ENCODE measurements around the gene ZNF860.

Gene ZNF860

DNA sequence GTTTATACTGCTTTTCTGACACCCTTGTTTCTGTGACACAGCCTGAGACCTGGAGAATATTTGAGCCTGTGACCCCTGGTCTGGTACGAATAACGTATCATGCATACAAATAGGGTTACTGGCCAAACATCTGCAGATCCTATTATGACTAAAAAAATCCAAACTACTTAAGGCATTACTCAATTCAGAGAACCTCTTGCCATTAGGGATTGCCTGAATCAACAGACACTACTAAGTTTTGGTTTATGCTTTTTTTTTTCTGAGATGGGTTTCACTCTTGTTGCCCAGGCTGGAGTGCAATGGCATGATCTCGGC lies 35.9 kb upstream of the ZNF860 start:
- H3K9me3 ChIP-seq (replicated peaks in 1 of 11): peaks cover 0 to 7% (median 4%) of the 10 kb centered on the region in 11 experiments; a peak in 5 of 22 replicates
- H3K4me1 ChIP-seq: peaks cover 0 to 21% (median 9%) of the 10 kb centered on the region in 10 experiments; a peak in 13 of 20 replicates
- no peak for TF ChIP-seq Cebpa-rat (IDR thresholded peaks at IDR 0.05)
- no peak overlapping the region for H3K27ac ChIP-seq
- no peaks in the 10 kb centered on the region for H4K20me1 ChIP-seq
- H3K4me3 ChIP-seq: no peak overlapping the region
- H3K27me3 ChIP-seq: no peaks in the 10 kb centered on the region
- H3K9ac ChIP-seq: no peak overlapping the region
- H3K4me2 ChIP-seq: no peak overlapping the region
- no peaks in the 10 kb centered on the region for H3K36me3 ChIP-seq

DNA sequence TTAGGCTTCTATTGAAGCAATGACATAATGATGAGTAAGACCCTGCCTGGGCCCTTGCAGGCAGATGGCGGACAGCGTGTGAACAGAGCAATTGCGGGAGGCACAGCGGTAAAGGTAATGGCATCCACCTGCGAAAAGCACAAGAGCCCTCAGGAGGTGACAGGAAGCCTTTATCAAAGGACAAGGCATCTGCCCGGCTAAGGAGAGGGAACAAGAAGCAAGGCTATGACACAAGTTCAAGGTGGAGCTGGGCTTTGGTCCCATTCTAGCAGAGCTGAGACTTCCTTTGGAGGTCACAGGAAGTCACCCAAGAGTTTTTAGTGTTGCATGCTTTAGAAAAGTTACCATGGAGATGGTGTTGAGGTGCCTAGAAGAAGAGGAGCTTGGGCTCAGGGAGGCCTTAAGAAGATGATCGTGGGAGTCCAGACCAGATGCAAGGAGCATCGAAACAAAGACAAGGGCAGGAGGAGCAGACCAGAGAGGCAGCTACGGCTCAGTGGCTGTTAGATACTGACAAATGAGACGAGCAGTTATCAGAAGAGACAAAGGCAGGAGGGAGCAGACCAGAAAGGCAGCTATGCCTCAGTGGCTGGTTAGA lies 35.0 kb upstream of the ZNF860 start:
- no peaks in the 10 kb centered on the region for H4K20me1 ChIP-seq
- no peak overlapping the region for H3K9ac ChIP-seq
- H3K36me3 ChIP-seq: no peaks in the 10 kb centered on the region
- no peak for TF ChIP-seq Cebpa-rat (IDR thresholded peaks at IDR 0.05)
- no peaks in the 10 kb centered on the region for H3K27me3 ChIP-seq
- no peak overlapping the region for H3K27ac ChIP-seq
- peaks cover 0 to 21% (median 9%) of the 10 kb centered on the region in 10 experiments; a peak in 13 of 20 replicates for H3K4me1 ChIP-seq
- peaks cover 0 to 7% (median 4%) of the 10 kb centered on the region in 11 experiments; a peak in 5 of 22 replicates for H3K9me3 ChIP-seq (replicated peaks in 1 of 11)
- H3K4me2 ChIP-seq: peak overlapping the region in 3 of 11 experiments; percentile 33 to 57 (median 33); a peak in 4 of 22 replicates
- no peak overlapping the region for H3K4me3 ChIP-seq

DNA sequence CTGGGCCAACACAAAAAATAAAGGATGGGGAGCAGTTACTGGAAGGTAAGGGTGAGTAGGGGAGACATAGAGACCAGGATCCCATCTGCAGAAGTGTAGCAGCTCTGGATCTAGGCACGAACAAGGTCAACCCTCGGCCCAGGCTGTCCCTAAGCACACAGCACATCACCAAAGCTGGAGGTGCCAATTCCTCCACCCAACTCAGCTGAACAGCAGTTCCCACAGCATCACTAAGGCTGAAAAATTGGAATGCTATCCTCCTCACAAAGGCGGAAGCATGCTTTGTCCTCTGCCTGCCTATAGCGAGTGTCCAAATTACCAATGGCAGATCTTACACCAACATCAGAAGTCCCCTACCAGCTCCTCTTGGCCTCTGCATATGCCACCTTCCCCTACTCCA lies 34.4 kb upstream of the ZNF860 start:
- Histone ChIP-seq H3K4me3 (no peak overlapping the region), H3K27me3 (no peaks in the 10 kb centered on the region), H3K9ac (no peak overlapping the region), H3K9me3 (replicated peaks in 1 of 11) (peaks cover 0 to 7% (median 4%) of the 10 kb centered on the region in 11 experiments; a peak in 5 of 22 replicates), H3K4me1 (peaks cover 0 to 24% (median 12%) of the 10 kb centered on the region in 10 experiments; a peak in 17 of 20 replicates), H3K36me3 (no peaks in the 10 kb centered on the region), H3K4me2 (peak overlapping the region; percentile 30 to 57 (median 34); a peak in 20 of 22 replicates), H4K20me1 (no peaks in the 10 kb centered on the region), H3K27ac (no peak overlapping the region)
- no peak for TF ChIP-seq Cebpa-rat (IDR thresholded peaks at IDR 0.05)

DNA sequence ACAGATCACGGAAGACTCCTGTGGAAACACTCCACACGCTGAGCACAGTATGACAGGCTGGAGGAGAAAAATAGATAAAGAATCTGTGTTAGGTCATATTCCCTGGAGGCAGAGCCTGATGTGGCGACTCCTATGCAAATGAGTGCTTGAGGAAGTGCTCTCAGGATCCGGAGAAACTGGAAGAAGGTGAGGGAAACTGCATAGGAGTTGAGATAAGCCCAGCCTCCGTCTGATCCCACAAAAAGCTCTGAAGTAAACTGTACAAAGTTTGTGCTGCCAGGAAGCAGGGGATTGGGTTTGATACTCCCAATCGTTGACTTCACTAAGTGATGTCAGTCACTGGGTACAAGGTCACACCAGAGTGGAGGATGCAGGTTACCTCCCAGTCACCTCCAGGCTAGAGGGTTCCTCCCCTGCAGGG lies 33.9 kb upstream of the ZNF860 start:
- peaks cover 0 to 27% (median 16%) of the 10 kb centered on the region in 10 experiments; a peak in 17 of 20 replicates for H3K4me1 ChIP-seq

DNA sequence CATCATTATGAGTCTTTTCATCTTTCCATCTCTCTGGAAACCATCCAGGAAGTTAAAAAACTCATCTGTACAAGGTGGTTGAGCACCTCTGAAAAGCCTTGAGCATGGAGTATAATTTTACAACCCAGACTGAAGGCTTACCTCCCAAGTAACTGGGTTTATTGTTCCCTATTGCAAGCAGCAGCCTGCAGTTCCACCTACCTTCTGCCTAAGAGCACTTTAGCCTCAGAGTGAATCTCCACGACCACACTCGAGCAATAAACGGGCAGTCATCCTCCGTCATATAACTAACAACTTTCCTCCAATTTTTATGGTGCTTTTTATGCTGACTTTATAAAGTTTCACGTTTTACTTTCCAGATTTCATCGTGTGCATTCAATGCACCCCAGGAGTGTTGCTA lies 33.3 kb upstream of the ZNF860 start:
- Histone ChIP-seq H3K4me1 (peaks cover 0 to 27% (median 16%) of the 10 kb centered on the region in 10 experiments; a peak in 17 of 20 replicates), H3K4me2 (no peak overlapping the region), H3K27me3 (no peaks in the 10 kb centered on the region), H3K36me3 (no peaks in the 10 kb centered on the region), H3K9ac (no peak overlapping the region), H4K20me1 (no peaks in the 10 kb centered on the region), H3K4me3 (no peak overlapping the region), H3K27ac (no peak overlapping the region), H3K9me3 (replicated peaks in 1 of 11) (peaks cover 0 to 5% (median 0%) of the 10 kb centered on the region in 11 experiments; a peak in 2 of 22 replicates)
- TF ChIP-seq Cebpa-rat (IDR thresholded peaks at IDR 0.05): no peak

More for the DNA sequence above, 33.9 kb upstream of the ZNF860 start:
- Histone ChIP-seq H3K27me3 (no peaks in the 10 kb centered on the region), H3K4me3 (no peak overlapping the region), H4K20me1 (no peaks in the 10 kb centered on the region), H3K9me3 (replicated peaks in 1 of 11) (peaks cover 0 to 7% (median 4%) of the 10 kb centered on the region in 11 experiments; a peak in 5 of 22 replicates), H3K4me2 (peak overlapping the region; percentile 30 to 57 (median 34); a peak in 20 of 22 replicates), H3K9ac (no peak overlapping the region), H3K27ac (no peak overlapping the region), H3K36me3 (no peaks in the 10 kb centered on the region)
- no peak for TF ChIP-seq Cebpa-rat (IDR thresholded peaks at IDR 0.05)

DNA sequence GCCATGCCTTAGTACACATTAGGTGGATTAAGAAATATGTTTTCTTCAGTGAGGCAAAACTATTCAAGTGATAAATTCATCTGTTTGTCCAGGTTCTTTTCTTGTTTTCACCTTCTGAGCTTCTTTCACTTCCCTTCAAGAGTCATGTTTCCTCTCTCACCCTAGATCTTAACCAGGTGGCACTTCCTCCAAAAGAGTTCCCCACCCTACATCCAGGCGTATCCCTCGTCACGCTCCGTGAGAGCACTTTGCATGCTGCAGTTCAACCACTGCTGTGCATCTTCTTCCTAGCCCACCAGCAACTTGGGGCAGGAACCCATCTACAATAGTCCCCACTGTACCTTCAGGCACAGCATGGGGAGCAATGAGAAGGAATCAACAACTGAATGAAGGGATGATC lies 29.3 kb upstream of the ZNF860 start:
- no peak for TF ChIP-seq Cebpa-rat (IDR thresholded peaks at IDR 0.05)
- Histone ChIP-seq H3K9ac (no peak overlapping the region), H3K27ac (no peak overlapping the region), H4K20me1 (no peaks in the 10 kb centered on the region), H3K4me2 (peak overlapping the region in 9 of 11 experiments; percentile 1 to 59 (median 41); a peak in 17 of 22 replicates), H3K9me3 (replicated peaks in 1 of 11) (peaks cover 17 to 30% (median 21%) of the 10 kb centered on the region in 11 experiments), H3K4me1 (peaks cover 0 to 16% (median 13%) of the 10 kb centered on the region in 10 experiments; a peak in 17 of 20 replicates), H3K27me3 (no peaks in the 10 kb centered on the region), H3K36me3 (peaks cover 0 to 7% (median 0%) of the 10 kb centered on the region in 11 experiments; a peak in 1 of 22 replicates), H3K4me3 (no peak overlapping the region)

DNA sequence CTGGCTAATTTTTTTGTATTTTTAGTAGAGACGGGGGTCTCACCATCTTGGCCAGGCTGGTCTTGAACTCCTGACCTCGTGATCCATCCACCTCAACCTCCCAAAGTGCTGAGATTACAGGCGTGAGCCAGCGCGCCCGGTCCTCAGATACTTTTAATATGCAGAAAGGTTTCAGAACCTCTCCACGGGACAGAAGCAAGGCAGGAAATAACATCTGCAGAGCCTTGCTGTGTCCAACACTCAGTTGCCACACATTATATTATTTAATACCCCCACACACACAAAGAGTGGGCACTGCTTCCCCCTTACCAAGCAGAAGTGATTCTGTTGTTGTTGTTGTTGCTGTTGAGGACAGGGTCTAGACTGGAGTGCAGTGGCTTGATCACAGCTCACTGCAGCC lies 28.5 kb upstream of the ZNF860 start:
- Histone ChIP-seq H3K36me3 (peaks cover 0 to 7% (median 0%) of the 10 kb centered on the region in 11 experiments; a peak in 1 of 22 replicates), H3K4me3 (no peak overlapping the region), H3K4me1 (peaks cover 0 to 8% (median 6%) of the 10 kb centered on the region in 10 experiments; a peak in 17 of 20 replicates), H3K27ac (no peak overlapping the region), H3K4me2 (no peak overlapping the region), H3K27me3 (no peaks in the 10 kb centered on the region), H3K9ac (no peak overlapping the region), H4K20me1 (no peaks in the 10 kb centered on the region), H3K9me3 (replicated peaks in 1 of 11) (peaks cover 17 to 30% (median 21%) of the 10 kb centered on the region in 11 experiments)
- TF ChIP-seq Cebpa-rat (IDR thresholded peaks at IDR 0.05): no peak

DNA sequence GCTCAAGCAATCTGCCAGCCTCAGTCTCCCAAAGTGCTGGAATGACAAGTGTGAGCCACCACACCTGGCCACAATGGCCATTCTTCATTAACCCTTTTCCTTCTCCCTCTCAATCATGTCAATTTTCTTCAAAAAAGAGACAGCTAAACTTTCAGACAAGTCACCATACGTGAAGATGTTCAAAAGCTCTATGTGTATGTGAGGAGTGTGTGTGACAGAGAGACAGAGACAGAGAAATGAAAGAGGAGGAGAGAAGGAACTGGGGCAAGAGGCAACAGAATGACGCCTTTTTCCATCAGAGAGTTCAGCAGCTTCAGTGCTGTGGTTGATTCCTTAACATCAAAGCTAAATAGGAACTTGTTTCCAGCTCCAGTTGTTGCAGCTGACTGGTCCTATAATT lies 27.9 kb upstream of the ZNF860 start:
- no peak overlapping the region for H3K4me2 ChIP-seq
- H3K9me3 ChIP-seq (replicated peaks in 1 of 11): peaks cover 17 to 30% (median 21%) of the 10 kb centered on the region in 11 experiments
- no peak overlapping the region for H3K27ac ChIP-seq
- peaks cover 0 to 7% (median 0%) of the 10 kb centered on the region in 11 experiments; a peak in 1 of 22 replicates for H3K36me3 ChIP-seq
- no peak overlapping the region for H3K9ac ChIP-seq
- no peak overlapping the region for H3K4me3 ChIP-seq
- H3K4me1 ChIP-seq: peaks cover 0 to 8% (median 6%) of the 10 kb centered on the region in 10 experiments; a peak in 17 of 20 replicates
- no peaks in the 10 kb centered on the region for H3K27me3 ChIP-seq
- no peaks in the 10 kb centered on the region for H4K20me1 ChIP-seq
- TF ChIP-seq Cebpa-rat (IDR thresholded peaks at IDR 0.05): no peak

DNA sequence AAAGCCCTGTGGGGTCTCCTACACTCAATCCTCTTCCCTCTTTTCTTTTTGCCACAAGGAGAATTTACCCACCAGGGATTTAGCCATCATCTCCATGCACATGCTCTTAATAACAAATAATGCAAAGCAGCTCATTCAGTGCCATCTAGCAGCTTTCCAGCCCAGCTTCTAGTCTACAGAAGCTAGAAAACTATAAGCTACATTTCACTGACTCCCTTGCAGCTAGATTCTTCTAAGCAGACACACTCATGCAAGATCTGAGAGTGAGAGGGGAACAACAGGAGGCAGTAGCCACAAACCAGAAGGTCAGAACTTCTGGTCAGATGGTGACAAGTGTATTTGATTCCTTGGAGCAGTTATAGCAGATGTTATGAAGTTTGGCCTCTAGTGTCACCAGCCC lies 26.0 kb upstream of the ZNF860 start:
- H3K27ac ChIP-seq: no peak overlapping the region
- no peak overlapping the region for H3K4me3 ChIP-seq
- peaks cover 0 to 7% (median 0%) of the 10 kb centered on the region in 11 experiments; a peak in 1 of 22 replicates for H3K36me3 ChIP-seq
- H3K27me3 ChIP-seq: no peaks in the 10 kb centered on the region
- H4K20me1 ChIP-seq: no peaks in the 10 kb centered on the region
- H3K9me3 ChIP-seq (replicated peaks in 1 of 11): peaks cover 17 to 30% (median 20%) of the 10 kb centered on the region in 11 experiments
- H3K4me2 ChIP-seq: no peak overlapping the region
- H3K9ac ChIP-seq: no peak overlapping the region
- peaks cover 0 to 16% (median 12%) of the 10 kb centered on the region in 10 experiments; a peak in 17 of 20 replicates for H3K4me1 ChIP-seq
- TF ChIP-seq Cebpa-rat (IDR thresholded peaks at IDR 0.05): no peak

Measured in BLaER1 treated with 17β-estradiol and CSF1 and Interleukin-3, amounts not matched to agents 10 nM and 100 nM (cell line).